22Rv1 (cell line): ENCODE results near the gene BDKRB1.

Experiments used
- H3K27ac ChIP-seq: fragments of 450-650 bp; 2 replicates; pipeline ENCODE4 v1.5.1; 2017
- CTCF ChIP-seq: fragments of 450-650 bp; IDR thresholded peaks from 2 replicates; pipeline ENCODE4 v1.5.1; 2017; ENCODE audit warnings: mild to moderate bottlenecking
- ZFX ChIP-seq: fragments of 450-650 bp; IDR thresholded peaks from 2 replicates; pipeline ENCODE4 v1.6.1; 2017; ENCODE audit warnings: antibody characterized with exemption, borderline replicate concordance

BDKRB1 gene

GRCh38 chr14:96245710-96246538, 10.1 kb upstream of the BDKRB1 start:
- TF ChIP-seq CTCF (no peak), ZFX (no peak)
- no peak overlapping the region for H3K27ac ChIP-seq

- TF ChIP-seq CTCF (no peak), ZFX (no peak)
- no peak overlapping the region for H3K27ac ChIP-seq
Measured at GRCh38 chr14:96246539-96246847, 9.5 kb upstream of the BDKRB1 start.

- H3K27ac ChIP-seq, result no peak overlapping the region
- no peak for TF ChIP-seq ZFX
- TF ChIP-seq CTCF, result no peak
Measured at GRCh38 chr14:96247031-96247430, 9.0 kb upstream of the BDKRB1 start.

- TF ChIP-seq ZFX (no peak), CTCF (no peak)
- no peak overlapping the region for H3K27ac ChIP-seq
Measured at GRCh38 chr14:96249029-96249428, 7.0 kb upstream of the BDKRB1 start.

- TF ChIP-seq CTCF (no peak), ZFX (no peak)
- no peak overlapping the region for H3K27ac ChIP-seq
Measured at GRCh38 chr14:96250485-96250884, 5.5 kb upstream of the BDKRB1 start.

GRCh38 chr14:96251656-96252155, 4.3 kb upstream of the BDKRB1 start:
- H3K27ac ChIP-seq, result no peak overlapping the region
- TF ChIP-seq ZFX, result no peak
- no peak for TF ChIP-seq CTCF

GRCh38 chr14:96252323-96252998, 3.5 kb upstream of the BDKRB1 start:
- no peak overlapping the region for H3K27ac ChIP-seq
- TF ChIP-seq CTCF (no peak), ZFX (no peak)
